HG03558 (cell line): ENCODE measurements around the gene EMD.

Experiments
- ATAC-seq: cut with Tn5 transposase; IDR thresholded peaks from one replicate; pipeline ENCODE4 v1.9.1; 2021; ENCODE audit warnings: moderate number of reproducible peaks; ENCODE audit not compliant: unreplicated experiment; ENCODE audit errors: extremely low read depth

The EMD gene

GRCh38 chrX:154411981-154412340 is 32.9 kb downstream of the EMD start:
- ATAC-seq, result no peak

GRCh38 chrX:154412468-154412867 is 33.4 kb downstream of the EMD start:
- ATAC-seq, result no peak

GRCh38 chrX:154413142-154413541 is 34.0 kb downstream of the EMD start:
- no peak for ATAC-seq

- ATAC-seq, result no peak
Observed at GRCh38 chrX:154417157-154417556, 38.1 kb downstream of the EMD start.

GRCh38 chrX:154419189-154419588 is 40.1 kb downstream of the EMD start:
- no peak for ATAC-seq

GRCh38 chrX:154419688-154420401 is 40.8 kb downstream of the EMD start:
- no peak for ATAC-seq

GRCh38 chrX:154420402-154420756 is 41.3 kb downstream of the EMD start:
- ATAC-seq, result no peak

GRCh38 chrX:154426916-154427770 is 48.0 kb downstream of the EMD start:
- no peak for ATAC-seq

GRCh38 chrX:154428176-154429171 is 49.4 kb downstream of the EMD start, which contains the start of gene ATP6AP1:
TSS of gene ATP6AP1 (plus strand) at chrX:154428677. CDS start at chrX:154428693, 16 bp downstream.
- ATAC-seq, result peak; percentile 83

- no peak for ATAC-seq
Observed at GRCh38 chrX:154429711-154430110, 50.6 kb downstream of the EMD start.

- no peak for ATAC-seq
Observed at GRCh38 chrX:154430479-154430878, 51.4 kb downstream of the EMD start.

GRCh38 chrX:154430916-154431315 is 51.8 kb downstream of the EMD start:
- ATAC-seq, result no peak
